GM18867 (cell line): ENCODE results near the gene UNKL.

Source experiments
- ATAC-seq: cut with Tn5 transposase; IDR thresholded peaks from one replicate; pipeline ENCODE4 v1.9.1; 2021; ENCODE audit warnings: mild to moderate bottlenecking, moderate library complexity; ENCODE audit not compliant: unreplicated experiment

Gene UNKL

GRCh38 chr16:1432388-1433262 lies 18.1 kb upstream of the UNKL start:
- ATAC-seq, result no peak

- ATAC-seq, result no peak
Observed at GRCh38 chr16:1431497-1432270, 17.2 kb upstream of the UNKL start.

- no peak for ATAC-seq
Observed at GRCh38 chr16:1430759-1431496, 16.4 kb upstream of the UNKL start, which contains the start of gene PERCC1. TSS of gene PERCC1 (plus strand) at chr16:1431078. CDS start at chr16:1432594, 1,516 bp downstream.

- ATAC-seq, result no peak
Observed at GRCh38 chr16:1430214-1430758, 15.8 kb upstream of the UNKL start.

GRCh38 chr16:1429631-1430030 lies 15.1 kb upstream of the UNKL start:
- ATAC-seq, result no peak

- ATAC-seq, result no peak
Observed at GRCh38 chr16:1429012-1429411, 14.5 kb upstream of the UNKL start.

GRCh38 chr16:1428511-1428910 lies 14.0 kb upstream of the UNKL start:
- no peak for ATAC-seq

GRCh38 chr16:1427473-1428461 lies 13.3 kb upstream of the UNKL start:
- no peak for ATAC-seq

GRCh38 chr16:1426734-1427471 lies 12.4 kb upstream of the UNKL start:
- ATAC-seq, result no peak

- ATAC-seq, result no peak
Observed at GRCh38 chr16:1425616-1426370, 11.3 kb upstream of the UNKL start.

GRCh38 chr16:1424028-1424427 lies 9.5 kb upstream of the UNKL start:
- ATAC-seq, result no peak

- no peak for ATAC-seq
Observed at GRCh38 chr16:1422076-1422475, 7.6 kb upstream of the UNKL start.

- peak; percentile 20 for ATAC-seq
Observed at GRCh38 chr16:1420111-1420539, 5.6 kb upstream of the UNKL start.

GRCh38 chr16:1416521-1416941 lies 2.0 kb upstream of the UNKL start:
- no peak for ATAC-seq

GRCh38 chr16:1413684-1414531 lies 596 bp downstream of the UNKL start:
- peak; percentile 31 for ATAC-seq

GRCh38 chr16:1412847-1413246 lies 1.7 kb downstream of the UNKL start:
- no peak for ATAC-seq

- peak; percentile 70 for ATAC-seq
Observed at GRCh38 chr16:1408171-1408837, 6.2 kb downstream of the UNKL start.
